CD8-positive, alpha-beta memory T cell (primary cell): ENCODE data around the gene MYO15A. TPM values are rescaled to one million over a fixed set of nuclear protein-coding genes. Genes with fewer than 3 reads are reported as not detected.

Source experiments
- CTCF ChIA-PET: fragments of 350-600 bp; sonication (Branson Sonifier 250); formaldehyde crosslinking; loops from one replicate; lab custom pipeline; 2021; ENCODE audit warnings: antibody characterized with exemption; lab: Charles Lee
- POLR2A ChIA-PET: fragments of 350-600 bp; sonication (Branson Sonifier 250); formaldehyde crosslinking; loops from one replicate; lab custom pipeline; 2021; ENCODE audit warnings: antibody characterized with exemption; lab: Charles Lee
- DNase-seq, 5 donors: peaks; one replicate each; pipeline versions ENCODE4 v3.0.0 to v3.0.0-alpha.2; 2020 to 2022; ENCODE audit warnings: mixed read lengths in 1 of 5
- H3K27ac ChIP-seq: one replicate; pipeline ENCODE4 v1.7.0; 2013; ENCODE audit warnings: low read depth, mild to moderate bottlenecking, low read length, moderate library complexity
- H3K27me3 ChIP-seq: 2 replicates; pipeline ENCODE4 v1.7.0; 2013; ENCODE audit warnings: low read length, mild to moderate bottlenecking; ENCODE audit not compliant: insufficient read depth, poor library complexity, severe bottlenecking
- H3K36me3 ChIP-seq: 2 replicates; pipeline ENCODE4 v1.7.0; 2013; ENCODE audit warnings: mild to moderate bottlenecking, low read length, moderate library complexity; ENCODE audit not compliant: insufficient read depth
- H3K4me1 ChIP-seq: 2 replicates; pipeline ENCODE4 v1.7.0; 2013; ENCODE audit warnings: mild to moderate bottlenecking, low read length, moderate library complexity; ENCODE audit not compliant: insufficient read depth
- H3K4me3 ChIP-seq: 2 replicates; pipeline ENCODE4 v1.7.0; 2013; ENCODE audit warnings: mild to moderate bottlenecking, low read length
- H3K9me3 ChIP-seq: 2 replicates; pipeline ENCODE4 v1.7.0; 2013; ENCODE audit warnings: mild to moderate bottlenecking, low read length
- H3K27ac Mint-ChIP-seq, 8 donors: one replicate each; pipeline ENCODE4 v1.8.0; 2020 to 2021; ENCODE audit warnings: mixed read lengths in 8 of 8, mild to moderate bottlenecking in 6 of 8, inconsistent platforms in 3 of 8, moderate library complexity in 3 of 8
- H3K27me3 Mint-ChIP-seq, 2 donors: one replicate each; pipeline ENCODE4 v1.8.0; 2020 to 2021; ENCODE audit warnings: mixed read lengths in 2 of 2, mild to moderate bottlenecking in 1 of 2, moderate library complexity in 1 of 2
- H3K36me3 Mint-ChIP-seq, 3 donors: one replicate each; pipeline ENCODE4 v1.8.0; 2020 to 2021; ENCODE audit warnings: mixed read lengths in 3 of 3, inconsistent platforms in 1 of 3, mild to moderate bottlenecking in 1 of 3
- H3K4me1 Mint-ChIP-seq, 3 donors: one replicate each; pipeline ENCODE4 v1.8.0; 2020 to 2021; ENCODE audit warnings: mixed read lengths in 3 of 3, inconsistent platforms in 1 of 3, mild to moderate bottlenecking in 1 of 3
- H3K4me3 Mint-ChIP-seq, 7 donors: one replicate each; pipeline ENCODE4 v1.8.0; 2020 to 2021; ENCODE audit warnings: mixed read lengths in 7 of 7, mild to moderate bottlenecking in 6 of 7, moderate library complexity in 4 of 7, inconsistent platforms in 2 of 7
- H3K9me3 Mint-ChIP-seq, 5 donors: one replicate each; pipeline ENCODE4 v1.8.0; 2020 to 2022; ENCODE audit warnings: mixed read lengths in 5 of 5, mild to moderate bottlenecking in 3 of 5, moderate library complexity in 2 of 5, inconsistent platforms in 1 of 5
- polyA plus RNA-seq: library from polyadenylated mRNA; unstranded; fragments of 300-500 nt; fragmentation: Illumina TruSeq; gene quantifications from one replicate; pipeline ENCODE4 v1.2.3, GENCODE V29; 2021
- total RNA-seq, 2 experiments: library from RNA; stranded (reverse); gene quantifications; one replicate each; pipeline ENCODE4 v1.2.3, GENCODE V29; 2021

MYO15A gene
- total and polyA plus RNA-seq, 3 experiments from 2014 or later = 0.31 to 0.54 (median 0.35) TPM

GRCh38 chr17:18141210-18141803, 32.8 kb downstream of the MYO15A start:
- Histone ChIP-seq H3K27me3 (no peaks in the 10 kb centered on the region), H3K4me3 (no peak overlapping the region), H3K9me3 (no peaks in the 10 kb centered on the region), H3K36me3 (no peaks in the 10 kb centered on the region), H3K4me1 (peaks cover 4% of the 10 kb centered on the region), H3K27ac (no peak overlapping the region)
- H3K9me3 Mint-ChIP-seq = no peaks in the 10 kb centered on the region
- no peaks in the 10 kb centered on the region for H3K27me3 Mint-ChIP-seq
- no peaks in the 10 kb centered on the region for H3K36me3 Mint-ChIP-seq
- CTCF ChIA-PET = interaction anchor here (0.9 to 1.6 kb wide), 5 partner anchors 10 to 78 kb away, joined by 3 to 6 read pairs (median 4); no protein-coding TSS in a partner anchor
- peaks cover 4 to 7% (median 6%) of the 10 kb centered on the region in 3 donors for H3K4me1 Mint-ChIP-seq
- H3K27ac Mint-ChIP-seq = no peak overlapping the region
- peak in 2 of 5 donors; percentile 28 to 59 for DNase-seq
- no peak overlapping the region for H3K4me3 Mint-ChIP-seq
- POLR2A ChIA-PET = no interaction called here

GRCh38 chr17:18142417-18142816, 33.9 kb downstream of the MYO15A start:
- no peak overlapping the region for H3K27ac Mint-ChIP-seq
- no peaks in the 10 kb centered on the region for H3K36me3 Mint-ChIP-seq
- no peaks in the 10 kb centered on the region for H3K9me3 ChIP-seq

GRCh38 chr17:18143044-18143936, 34.7 kb downstream of the MYO15A start:
- H3K4me3 Mint-ChIP-seq = no peak overlapping the region
- Histone ChIP-seq H3K27me3 (no peaks in the 10 kb centered on the region), H3K36me3 (no peaks in the 10 kb centered on the region), H3K27ac (no peak overlapping the region), H3K4me3 (no peak overlapping the region), H3K4me1 (peaks cover 4% of the 10 kb centered on the region), H3K9me3 (no peaks in the 10 kb centered on the region)
- no peak overlapping the region for H3K27ac Mint-ChIP-seq
- no peaks in the 10 kb centered on the region for H3K27me3 Mint-ChIP-seq
- POLR2A ChIA-PET = no interaction called here
- H3K4me1 Mint-ChIP-seq = peaks cover 4 to 7% (median 6%) of the 10 kb centered on the region in 3 donors
- DNase-seq = no peak
- no peaks in the 10 kb centered on the region for H3K9me3 Mint-ChIP-seq
- CTCF ChIA-PET = interaction anchor here (0.9 to 1.9 kb wide), 5 partner anchors 11 to 76 kb away, joined by 3 to 6 read pairs (median 4); no protein-coding TSS in a partner anchor
- no peaks in the 10 kb centered on the region for H3K36me3 Mint-ChIP-seq

More at GRCh38 chr17:18142417-18142816, 33.9 kb downstream of the MYO15A start:
- Histone ChIP-seq H3K4me3 (no peak overlapping the region), H3K27ac (no peak overlapping the region), H3K27me3 (no peaks in the 10 kb centered on the region), H3K4me1 (peaks cover 4% of the 10 kb centered on the region), H3K36me3 (no peaks in the 10 kb centered on the region)
- H3K4me1 Mint-ChIP-seq = peaks cover 4 to 7% (median 6%) of the 10 kb centered on the region in 3 donors
- ChIA-PET POLR2A (interaction anchor here (0.5 to 1.1 kb wide), 2 partner anchors 41 to 58 kb away, joined by 4 to 5 read pairs; partner anchors contain the start of gene ALKBH5), CTCF (interaction anchor here (1.5 to 1.9 kb wide), 5 partner anchors 12 to 77 kb away, joined by 3 to 6 read pairs (median 4); no protein-coding TSS in a partner anchor)
- H3K9me3 Mint-ChIP-seq = no peaks in the 10 kb centered on the region
- H3K4me3 Mint-ChIP-seq = no peak overlapping the region
- DNase-seq = no peak
- H3K27me3 Mint-ChIP-seq = no peaks in the 10 kb centered on the region

- H3K9me3 Mint-ChIP-seq = no peaks in the 10 kb centered on the region
- POLR2A ChIA-PET = no interaction called here
Observed at GRCh38 chr17:18144261-18144660, 35.7 kb downstream of the MYO15A start.

GRCh38 chr17:18144855-18145254, 36.3 kb downstream of the MYO15A start:
- Mint-ChIP-seq H3K36me3 (no peaks in the 10 kb centered on the region), H3K4me3 (no peak overlapping the region), H3K27me3 (no peaks in the 10 kb centered on the region), H3K9me3 (no peaks in the 10 kb centered on the region), H3K27ac (peak overlapping the region in 2 of 8 donors; percentile 43 to 57), H3K4me1 (peaks cover 4 to 7% (median 6%) of the 10 kb centered on the region in 3 donors)
- DNase-seq = no peak
- Histone ChIP-seq H3K27me3 (no peaks in the 10 kb centered on the region), H3K4me3 (no peak overlapping the region), H3K27ac (no peak overlapping the region), H3K4me1 (peaks cover 4% of the 10 kb centered on the region), H3K36me3 (no peaks in the 10 kb centered on the region), H3K9me3 (no peaks in the 10 kb centered on the region)
- ChIA-PET CTCF (no interaction called here), POLR2A (no interaction called here)

More at GRCh38 chr17:18144261-18144660, 35.7 kb downstream of the MYO15A start:
- Mint-ChIP-seq H3K27me3 (no peaks in the 10 kb centered on the region), H3K27ac (peak overlapping the region in 1 of 8 donors; percentile 82), H3K4me1 (peaks cover 4 to 7% (median 6%) of the 10 kb centered on the region in 3 donors), H3K36me3 (no peaks in the 10 kb centered on the region), H3K4me3 (no peak overlapping the region)
- no peak overlapping the region for H3K27ac ChIP-seq
- H3K36me3 ChIP-seq = no peaks in the 10 kb centered on the region
- peaks cover 4% of the 10 kb centered on the region for H3K4me1 ChIP-seq
- no peaks in the 10 kb centered on the region for H3K27me3 ChIP-seq
- no peaks in the 10 kb centered on the region for H3K9me3 ChIP-seq
- CTCF ChIA-PET = interaction anchor here (0.9 kb wide), 1 partner anchor 11 kb away, joined by 3 read pairs; no protein-coding TSS in a partner anchor
- no peak overlapping the region for H3K4me3 ChIP-seq
- no peak for DNase-seq

- no peak for DNase-seq
- Mint-ChIP-seq H3K9me3 (no peaks in the 10 kb centered on the region), H3K4me3 (no peak overlapping the region), H3K27me3 (no peaks in the 10 kb centered on the region), H3K4me1 (peaks cover 4 to 6% (median 6%) of the 10 kb centered on the region in 3 donors), H3K36me3 (no peaks in the 10 kb centered on the region), H3K27ac (no peak overlapping the region)
- Histone ChIP-seq H3K36me3 (no peaks in the 10 kb centered on the region), H3K27me3 (no peaks in the 10 kb centered on the region), H3K27ac (no peak overlapping the region), H3K4me1 (peaks cover 3% of the 10 kb centered on the region), H3K4me3 (no peak overlapping the region), H3K9me3 (no peaks in the 10 kb centered on the region)
- ChIA-PET CTCF (interaction anchor here (1.1 kb wide), 1 partner anchor 8 kb away, joined by 3 read pairs; no protein-coding TSS in a partner anchor), POLR2A (no interaction called here)
Observed at GRCh38 chr17:18145811-18146210, 37.3 kb downstream of the MYO15A start.

- H3K4me3 ChIP-seq = no peak overlapping the region
- Mint-ChIP-seq H3K9me3 (no peaks in the 10 kb centered on the region), H3K4me1 (peaks cover 0 to 2% (median 2%) of the 10 kb centered on the region in 3 donors), H3K4me3 (no peak overlapping the region), H3K27ac (no peak overlapping the region), H3K27me3 (no peaks in the 10 kb centered on the region), H3K36me3 (no peaks in the 10 kb centered on the region)
- H3K27me3 ChIP-seq = no peaks in the 10 kb centered on the region
- no peaks in the 10 kb centered on the region for H3K9me3 ChIP-seq
- ChIA-PET CTCF (interaction anchor here (1.1 kb wide), 1 partner anchor 9 kb away, joined by 3 read pairs; no protein-coding TSS in a partner anchor), POLR2A (no interaction called here)
- H3K27ac ChIP-seq = no peak overlapping the region
- DNase-seq = no peak
- H3K36me3 ChIP-seq = no peaks in the 10 kb centered on the region
- H3K4me1 ChIP-seq = no peaks in the 10 kb centered on the region
Observed at GRCh38 chr17:18146259-18146658, 37.7 kb downstream of the MYO15A start.
